Measurements from ENCODE around the gene PSTPIP1. TPM values are rescaled to one million over a fixed set of nuclear protein-coding genes. Genes with fewer than 3 reads are reported as not detected.

PSTPIP1 gene
- total RNA-seq, 6 donors from 2014 or later: 7.0 to 69.1 (median 20.2) TPM

DNA sequence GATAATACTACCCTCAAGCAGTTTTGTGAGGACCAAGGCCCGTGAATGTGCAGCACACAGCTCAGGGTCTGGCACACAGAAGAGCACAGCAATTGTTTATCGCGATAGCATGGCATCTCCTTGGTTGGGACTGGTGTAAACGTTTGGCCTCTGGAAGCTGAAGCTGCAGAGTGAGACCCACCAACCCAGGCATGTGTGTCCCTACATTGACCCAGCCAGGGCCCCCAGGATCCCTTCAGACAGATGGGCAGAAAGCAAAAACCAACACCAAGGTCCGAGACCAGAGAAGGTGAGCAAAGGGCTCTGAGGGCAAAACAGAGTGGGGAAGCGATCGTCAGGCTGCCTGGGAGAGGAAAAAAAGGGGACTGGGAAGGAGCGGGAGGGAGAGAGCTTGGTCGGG is 12.6 kb upstream of the PSTPIP1 start:
- WGBS, 2 donors: 83 to 88% methylated on average over 9 of the region's 9 CpGs
- no peak for DNase-seq

DNA sequence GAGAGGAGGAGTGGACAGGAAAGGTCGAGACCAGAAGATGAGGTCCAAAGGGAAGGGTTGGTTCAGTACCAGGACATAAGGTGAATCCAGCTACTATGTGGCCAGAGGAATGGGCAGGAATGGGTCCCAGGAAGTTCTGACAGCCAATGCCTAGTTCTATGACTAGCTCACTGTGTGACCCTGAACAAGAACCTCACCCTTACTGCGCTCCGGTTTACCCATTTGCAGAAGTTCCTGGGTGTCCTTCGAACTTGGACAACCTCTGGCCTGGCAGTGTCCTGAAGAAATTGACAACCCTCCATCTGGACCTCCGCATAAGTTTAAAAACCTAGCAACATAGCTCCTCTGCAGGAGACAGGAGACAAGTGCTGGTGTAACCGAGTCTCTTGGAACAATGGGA is 12.2 kb upstream of the PSTPIP1 start:
- Histone ChIP-seq H3K4me1 (peaks cover 0 to 4% (median 0%) of the 10 kb centered on the region in 4 donors), H3K27me3 (no peaks in the 10 kb centered on the region), H3K9me3 (no peaks in the 10 kb centered on the region), H3K27ac (peak overlapping the region in 1 of 4 donors; percentile 30), H3K36me3 (no peaks in the 10 kb centered on the region), H3K4me3 (no peak overlapping the region)
- TF ChIP-seq POLR2AphosphoS5 (IDR thresholded peaks at IDR 0.05) (no peak), EP300 (IDR thresholded peaks at IDR 0.05) (no peak), POLR2A (IDR thresholded peaks at IDR 0.05) (no peak)
- TF ChIP-seq, protein P1, sequence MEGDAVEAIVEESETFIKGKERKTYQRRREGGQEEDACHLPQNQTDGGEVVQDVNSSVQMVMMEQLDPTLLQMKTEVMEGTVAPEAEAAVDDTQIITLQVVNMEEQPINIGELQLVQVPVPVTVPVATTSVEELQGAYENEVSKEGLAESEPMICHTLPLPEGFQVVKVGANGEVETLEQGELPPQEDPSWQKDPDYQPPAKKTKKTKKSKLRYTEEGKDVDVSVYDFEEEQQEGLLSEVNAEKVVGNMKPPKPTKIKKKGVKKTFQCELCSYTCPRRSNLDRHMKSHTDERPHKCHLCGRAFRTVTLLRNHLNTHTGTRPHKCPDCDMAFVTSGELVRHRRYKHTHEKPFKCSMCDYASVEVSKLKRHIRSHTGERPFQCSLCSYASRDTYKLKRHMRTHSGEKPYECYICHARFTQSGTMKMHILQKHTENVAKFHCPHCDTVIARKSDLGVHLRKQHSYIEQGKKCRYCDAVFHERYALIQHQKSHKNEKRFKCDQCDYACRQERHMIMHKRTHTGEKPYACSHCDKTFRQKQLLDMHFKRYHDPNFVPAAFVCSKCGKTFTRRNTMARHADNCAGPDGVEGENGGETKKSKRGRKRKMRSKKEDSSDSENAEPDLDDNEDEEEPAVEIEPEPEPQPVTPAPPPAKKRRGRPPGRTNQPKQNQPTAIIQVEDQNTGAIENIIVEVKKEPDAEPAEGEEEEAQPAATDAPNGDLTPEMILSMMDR (IDR thresholded peaks at IDR 0.05): no peak
- ATAC-seq (ENCODE audit: low FRiP score in 2 of 2) (no peak), DNase-seq (no peak)
- 77 to 79% methylated on average over 6 of the region's 6 CpGs for WGBS, 2 donors

More for the DNA sequence above, 12.6 kb upstream of the PSTPIP1 start:
- no peaks in the 10 kb centered on the region for H3K27me3 ChIP-seq
- ATAC-seq (ENCODE audit: low FRiP score in 2 of 2): no peak
- no peak overlapping the region for H3K4me3 ChIP-seq
- H3K27ac ChIP-seq: no peak overlapping the region
- no peak for TF ChIP-seq POLR2A (IDR thresholded peaks at IDR 0.05)
- no peak for TF ChIP-seq EP300 (IDR thresholded peaks at IDR 0.05)
- no peak for TF ChIP-seq POLR2AphosphoS5 (IDR thresholded peaks at IDR 0.05)
- TF ChIP-seq, protein P1 (IDR thresholded peaks at IDR 0.05): no peak
- H3K36me3 ChIP-seq: no peaks in the 10 kb centered on the region
- no peaks in the 10 kb centered on the region for H3K9me3 ChIP-seq
- peaks cover 0 to 4% (median 0%) of the 10 kb centered on the region in 4 donors for H3K4me1 ChIP-seq

DNA sequence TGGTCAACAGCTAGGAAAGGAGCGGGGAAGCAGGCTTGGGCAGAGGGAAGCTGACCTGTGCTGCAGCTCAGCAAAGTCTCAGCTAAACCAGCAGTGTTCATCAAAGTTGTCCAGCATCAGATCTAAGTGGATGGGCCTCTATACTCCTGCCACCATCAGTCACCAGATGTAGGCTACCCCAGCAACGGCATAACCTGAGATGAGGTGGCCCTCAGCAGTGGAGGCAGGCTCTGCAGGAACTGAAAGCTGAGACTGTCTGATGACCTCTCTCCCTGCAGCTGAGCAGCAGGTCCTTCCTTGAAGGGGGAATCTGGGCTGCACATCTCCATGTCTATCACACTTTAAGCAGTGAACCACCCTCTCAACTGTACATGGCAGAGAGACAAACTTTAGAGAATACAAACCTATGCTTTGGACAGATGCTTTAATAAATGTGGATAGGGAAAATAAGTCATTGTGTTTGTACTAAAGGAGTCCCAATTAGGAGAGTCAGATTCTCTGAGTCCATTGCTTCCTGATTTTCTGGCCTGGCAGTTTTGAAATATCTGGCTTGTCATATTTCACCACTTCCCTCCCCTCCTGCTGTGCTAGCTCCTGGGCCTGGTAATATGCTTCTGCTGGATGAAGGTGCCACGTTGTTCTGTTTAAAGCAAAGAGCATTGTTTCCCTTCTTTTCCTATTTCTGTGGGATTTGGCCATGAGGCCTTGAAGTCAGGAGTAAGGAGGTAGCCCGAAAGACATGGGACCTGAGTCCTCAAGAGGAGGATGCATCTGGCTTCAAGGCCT is 11.1 kb upstream of the PSTPIP1 start:
- no peaks in the 10 kb centered on the region for H3K36me3 ChIP-seq
- no peak overlapping the region for H3K4me3 ChIP-seq
- 54 to 72% methylated on average over 4 of the region's 4 CpGs for WGBS, 2 donors
- ATAC-seq (ENCODE audit: low FRiP score in 2 of 2): peak; percentile 44 to 69
- DNase-seq: no peak
- no peaks in the 10 kb centered on the region for H3K9me3 ChIP-seq
- no peaks in the 10 kb centered on the region for H3K27me3 ChIP-seq
- TF ChIP-seq POLR2AphosphoS5 (IDR thresholded peaks at IDR 0.05): no peak
- TF ChIP-seq POLR2A (IDR thresholded peaks at IDR 0.05): no peak
- TF ChIP-seq, protein P1 (IDR thresholded peaks at IDR 0.05): no peak
- no peak for TF ChIP-seq EP300 (IDR thresholded peaks at IDR 0.05)
- peaks cover under 1 to 14% (median 6%) of the 10 kb centered on the region in 4 donors for H3K4me1 ChIP-seq
- H3K27ac ChIP-seq: peak overlapping the region; percentile 34 to 67 (median 53)

DNA sequence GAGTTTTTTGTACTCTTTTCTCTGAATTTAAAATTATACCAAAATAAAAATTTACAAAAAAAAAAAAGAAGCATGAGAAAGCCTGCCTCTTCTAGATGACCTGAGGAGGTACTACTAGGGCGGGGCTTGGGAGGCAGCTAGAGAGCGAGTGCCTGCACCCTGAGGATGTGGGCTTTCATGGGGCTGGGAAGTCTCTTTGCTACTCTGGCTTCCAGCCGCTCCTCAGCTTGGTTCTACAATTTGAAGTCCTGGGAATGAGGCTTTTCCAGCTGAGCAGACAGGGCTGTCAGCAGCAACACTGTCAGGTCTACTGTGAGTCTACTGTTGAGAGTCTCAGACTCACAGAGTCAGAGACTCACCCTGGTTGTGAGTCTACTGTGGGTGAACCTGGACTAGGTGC is 8.2 kb upstream of the PSTPIP1 start:
- DNase-seq: no peak
- ATAC-seq (ENCODE audit: low FRiP score in 2 of 2): no peak
- H3K4me1 ChIP-seq: peaks cover 3 to 23% (median 10%) of the 10 kb centered on the region in 4 donors
- no peaks in the 10 kb centered on the region for H3K27me3 ChIP-seq
- TF ChIP-seq EP300 (IDR thresholded peaks at IDR 0.05) (no peak), POLR2AphosphoS5 (IDR thresholded peaks at IDR 0.05) (no peak), POLR2A (IDR thresholded peaks at IDR 0.05) (no peak)
- TF ChIP-seq, protein P1 (IDR thresholded peaks at IDR 0.05): no peak
- no peak overlapping the region for H3K4me3 ChIP-seq
- H3K27ac ChIP-seq: no peak overlapping the region
- WGBS, 2 donors: 60 to 79% methylated on average over 3 of the region's 3 CpGs
- no peaks in the 10 kb centered on the region for H3K36me3 ChIP-seq
- H3K9me3 ChIP-seq: no peaks in the 10 kb centered on the region
